Keratinocyte (primary cell): ENCODE measurements around the gene GNA14. TPM values are rescaled to one million over a fixed set of nuclear protein-coding genes. Genes with fewer than 3 reads are reported as not detected.

Experiments
- DNase-seq: peaks from one replicate; pipeline ENCODE4 v3.0.0-alpha.2; 2011; ENCODE audit warnings: low read depth, missing footprints, low spot score
- FAIRE-seq: peaks from 2 replicates; lab custom pipeline; 2011; peaks lifted over from hg19 to GRCh38; lab: Jason Lieb, UNC
- H2AFZ ChIP-seq: 2 replicates; pipeline ENCODE4 v1.6.0; 2012; ENCODE audit warnings: low read length, control low read depth, inconsistent platforms; ENCODE audit not compliant: control insufficient read depth
- H3K27ac ChIP-seq: 2 replicates; pipeline ENCODE4 v1.5.1; 2011; ENCODE audit warnings: low read length; ENCODE audit not compliant: control insufficient read depth, insufficient read depth
- H3K27me3 ChIP-seq: 3 replicates; pipeline ENCODE4 v1.6.0; 2011; ENCODE audit warnings: low read length; ENCODE audit not compliant: control insufficient read depth, insufficient read depth; ENCODE audit errors: extremely low read depth
- H3K36me3 ChIP-seq, 2 experiments: 2 replicates in 1 of 2; 3 replicates in 1 of 2; pipeline ENCODE4 v1.5.1; 2011; ENCODE audit warnings: low read length in 2 of 2, mild to moderate bottlenecking in 1 of 2; ENCODE audit not compliant: control insufficient read depth in 2 of 2, insufficient read depth in 2 of 2; ENCODE audit errors: extremely low read depth in 1 of 2
- H3K4me1 ChIP-seq: 3 replicates; pipeline ENCODE4 v1.5.1; 2011; ENCODE audit warnings: low read length; ENCODE audit not compliant: control insufficient read depth, insufficient read depth; ENCODE audit errors: extremely low read depth
- H3K4me2 ChIP-seq: 3 replicates; pipeline ENCODE4 v1.6.0; 2011; ENCODE audit warnings: low read depth, low read length; ENCODE audit not compliant: control insufficient read depth, insufficient read depth; ENCODE audit errors: extremely low read depth
- H3K4me3 ChIP-seq, 3 experiments: fragments of 200-600 bp in 1 of 3; sonication (generic) in 1 of 3; 2 replicates in 2 of 3; 3 replicates in 1 of 3; pipeline ENCODE4 v1.5.1; 2011 to 2016; ENCODE audit warnings: low read length in 3 of 3, mild to moderate bottlenecking in 3 of 3, control low read depth in 2 of 3, inconsistent platforms in 1 of 3, low read depth in 1 of 3, mixed read lengths in 1 of 3, mixed run types in 1 of 3, moderate library complexity in 1 of 3; ENCODE audit not compliant: control insufficient read depth in 2 of 3, insufficient read depth in 2 of 3; ENCODE audit errors: extremely low read depth in 1 of 3
- H3K79me2 ChIP-seq: 2 replicates; pipeline ENCODE4 v1.6.0; 2012; ENCODE audit warnings: low read length; ENCODE audit not compliant: control insufficient read depth, insufficient read depth
- H3K9ac ChIP-seq: 3 replicates; pipeline ENCODE4 v1.6.0; 2011; ENCODE audit warnings: low read length; ENCODE audit not compliant: control insufficient read depth, insufficient read depth; ENCODE audit errors: extremely low read depth
- H3K9me1 ChIP-seq: 3 replicates; pipeline ENCODE4 v1.6.0; 2011; ENCODE audit warnings: low read length; ENCODE audit not compliant: control insufficient read depth, insufficient read depth; ENCODE audit errors: extremely low read depth
- H3K9me3 ChIP-seq: 2 replicates; pipeline ENCODE4 v1.5.1; 2012; ENCODE audit warnings: low read depth, low read length; ENCODE audit not compliant: control insufficient read depth
- H4K20me1 ChIP-seq: 3 replicates; pipeline ENCODE4 v1.6.0; 2011; ENCODE audit warnings: low read length; ENCODE audit not compliant: control insufficient read depth, insufficient read depth; ENCODE audit errors: extremely low read depth
- CTCF ChIP-seq, 3 experiments: IDR thresholded peaks in 1 of 3; conservative IDR thresholded peaks in 1 of 3; optimal IDR thresholded peaks in 1 of 3; 2 replicates in 2 of 3; 3 replicates in 1 of 3; pipeline versions ENCODE3 to v1.5.1; 2011; ENCODE audit warnings: low read length in 3 of 3, mild to moderate bottlenecking in 3 of 3, moderate library complexity in 2 of 3, control low read depth in 1 of 3, inconsistent platforms in 1 of 3; ENCODE audit not compliant: insufficient read depth in 2 of 3; ENCODE audit errors: extremely low read depth in 1 of 3
- EZH2 ChIP-seq: IDR thresholded peaks from one replicate; pipeline ENCODE4 v1.6.1; 2012; ENCODE audit warnings: inconsistent platforms, mild to moderate bottlenecking, low read length, moderate library complexity
- dilution Hi-C: fragments of 300-500 bp; cut with MboI; formaldehyde crosslinking; loops from one replicate; pipeline ENCODE4 v1.7.0; 2020; ENCODE audit warnings: low sequenced_read_pairs; ENCODE audit not compliant: extremely low pct_ligation_motif_present
- polyA plus RNA-seq, 5 experiments: library from polyadenylated mRNA; depleted of rRNA in 3 of 5; stranded (reverse) in 3 of 5; stranded (forward) in 1 of 5; unstranded in 1 of 5; fragments of >200 nt; gene quantifications; 1 replicate in 1 of 5; 2 replicates in 3 of 5; 3 replicates in 1 of 5; pipeline versions ENCODE4 v1.2.1 to v1.2.3, GENCODE V29; 2011 to 2012; ENCODE audit warnings: missing spikeins in 2 of 5, low read depth in 1 of 5, low replicate concordance in 1 of 5

The GNA14 gene
- polyA plus RNA-seq, 1 donor (not counting 4 experiments of a cell fraction or from before 2014, with no cell fraction given), result not detected

- TF ChIP-seq EZH2 (no peak), CTCF (optimal IDR thresholded peaks at IDR 0.05 in 1 of 3, IDR thresholded peaks at IDR 0.05 in 1 of 3, conservative IDR thresholded peaks at IDR 0.05 in 1 of 3; ENCODE audit: extremely low read depth in 1 of 3, insufficient read depth in 2 of 3, low read length in 3 of 3) (no peak)
- Histone ChIP-seq H3K27me3 (no peaks in the 10 kb centered on the region), H3K4me3 (no peak overlapping the region), H3K36me3 (peaks cover 4% of the 10 kb centered on the region in 2 experiments), H3K9me3 (no peaks in the 10 kb centered on the region), H3K4me2 (no peak overlapping the region), H2AFZ (no peak overlapping the region), H3K9ac (no peak overlapping the region), H3K27ac (no peak overlapping the region), H3K9me1 (no peaks in the 10 kb centered on the region), H4K20me1 (no peaks in the 10 kb centered on the region), H3K79me2 (no peaks in the 10 kb centered on the region), H3K4me1 (peaks cover 2% of the 10 kb centered on the region)
- FAIRE-seq, result no peak
- no peak for DNase-seq
- dilution Hi-C loops, result no loop called here
These were observed 244.9 kb downstream of the GNA14 start for GRCh38 chr9:77403239-77403638.

DNA sequence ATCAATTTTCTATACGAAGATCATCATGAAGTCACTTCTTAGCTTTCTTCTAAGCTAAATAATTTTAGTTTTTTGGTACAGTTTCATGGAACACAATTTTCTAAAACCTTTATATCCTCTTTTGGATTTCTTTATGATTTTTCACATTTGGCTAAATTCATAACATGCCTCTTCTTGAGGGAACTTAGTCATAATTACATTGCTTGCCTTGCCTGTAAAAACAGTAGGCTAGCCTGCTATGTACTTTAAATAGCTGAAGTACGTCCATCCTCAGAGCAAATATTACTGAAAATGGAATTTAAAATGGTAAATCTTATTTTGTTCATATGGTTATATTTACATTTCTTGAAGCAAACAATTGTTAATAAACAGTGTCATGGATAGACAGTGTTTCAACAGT is 245.8 kb downstream of the GNA14 start:
- peaks cover 0 to 4% of the 10 kb centered on the region in 2 experiments for H3K36me3 ChIP-seq
- no peaks in the 10 kb centered on the region for H3K79me2 ChIP-seq
- no peak overlapping the region for H3K4me2 ChIP-seq
- TF ChIP-seq CTCF (optimal IDR thresholded peaks at IDR 0.05 in 1 of 3, IDR thresholded peaks at IDR 0.05 in 1 of 3, conservative IDR thresholded peaks at IDR 0.05 in 1 of 3; ENCODE audit: extremely low read depth in 1 of 3, insufficient read depth in 2 of 3, low read length in 3 of 3) (no peak), EZH2 (no peak)
- FAIRE-seq, result peak; percentile 13
- no peak for DNase-seq
- H3K27me3 ChIP-seq, result no peaks in the 10 kb centered on the region
- no peaks in the 10 kb centered on the region for H3K9me1 ChIP-seq
- no peak overlapping the region for H3K27ac ChIP-seq
- H2AFZ ChIP-seq, result no peak overlapping the region
- no peak overlapping the region for H3K4me3 ChIP-seq
- dilution Hi-C loops, result no loop called here
- H3K9ac ChIP-seq, result no peak overlapping the region
- no peaks in the 10 kb centered on the region for H3K9me3 ChIP-seq
- no peaks in the 10 kb centered on the region for H4K20me1 ChIP-seq
- peaks cover 2% of the 10 kb centered on the region for H3K4me1 ChIP-seq
